ENCODE data around the gene TREM1.

TREM1 gene

GRCh38 chr6:41232667-41233066, 53.8 kb downstream of the TREM1 start:
- H3K36me3 Mint-ChIP-seq = no peaks in the 10 kb centered on the region
- H3K4me3 Mint-ChIP-seq = no peak overlapping the region
- no peak for DNase-seq
- CTCF ChIA-PET = no interaction called here
- H3K9me3 Mint-ChIP-seq = no peaks in the 10 kb centered on the region
- no peak overlapping the region for H3K27ac Mint-ChIP-seq
- H3K4me1 Mint-ChIP-seq = no peaks in the 10 kb centered on the region
- H3K27me3 Mint-ChIP-seq = peaks cover 50% of the 10 kb centered on the region

- H3K4me3 Mint-ChIP-seq = no peak overlapping the region
- DNase-seq = no peak
- H3K9me3 Mint-ChIP-seq = no peaks in the 10 kb centered on the region
- no peaks in the 10 kb centered on the region for H3K4me1 Mint-ChIP-seq
- H3K27ac Mint-ChIP-seq = no peak overlapping the region
- no peaks in the 10 kb centered on the region for H3K36me3 Mint-ChIP-seq
- H3K27me3 Mint-ChIP-seq = peaks cover 47% of the 10 kb centered on the region
- CTCF ChIA-PET = no interaction called here
Observed at GRCh38 chr6:41231246-41231645, 55.2 kb downstream of the TREM1 start.

GRCh38 chr6:41229721-41230120, 56.8 kb downstream of the TREM1 start:
- no peak overlapping the region for H3K4me3 Mint-ChIP-seq
- no peaks in the 10 kb centered on the region for H3K9me3 Mint-ChIP-seq
- no peak for DNase-seq
- H3K27ac Mint-ChIP-seq = no peak overlapping the region
- CTCF ChIA-PET = no interaction called here
- peaks cover 50% of the 10 kb centered on the region for H3K27me3 Mint-ChIP-seq
- no peaks in the 10 kb centered on the region for H3K36me3 Mint-ChIP-seq
- H3K4me1 Mint-ChIP-seq = no peaks in the 10 kb centered on the region

DNA sequence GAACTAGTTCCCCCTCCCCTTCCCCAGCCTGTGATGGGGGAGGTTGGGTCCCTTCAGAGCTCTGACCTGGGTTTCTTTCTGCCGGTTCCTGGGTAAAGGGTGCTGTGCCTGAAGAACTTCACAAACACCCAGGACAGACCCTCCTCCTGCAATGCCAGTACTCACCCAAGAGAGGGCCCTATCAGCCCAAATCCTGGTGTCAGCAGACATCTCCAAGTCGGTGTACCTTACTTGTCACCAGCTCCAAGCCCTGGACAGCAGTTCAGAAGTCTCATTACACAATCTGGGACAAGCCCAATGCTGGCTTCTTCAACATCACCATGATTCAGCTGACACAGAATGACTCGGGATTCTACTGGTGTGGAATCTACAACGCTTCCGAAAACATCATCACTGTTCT, 57.9 kb downstream of the TREM1 start:
- Mint-ChIP-seq H3K36me3 (no peaks in the 10 kb centered on the region), H3K27me3 (peaks cover 61% of the 10 kb centered on the region), H3K4me1 (no peaks in the 10 kb centered on the region), H3K27ac (no peak overlapping the region), H3K9me3 (no peaks in the 10 kb centered on the region), H3K4me3 (no peak overlapping the region)
- no peak for DNase-seq
- CTCF ChIA-PET = no interaction called here

DNA sequence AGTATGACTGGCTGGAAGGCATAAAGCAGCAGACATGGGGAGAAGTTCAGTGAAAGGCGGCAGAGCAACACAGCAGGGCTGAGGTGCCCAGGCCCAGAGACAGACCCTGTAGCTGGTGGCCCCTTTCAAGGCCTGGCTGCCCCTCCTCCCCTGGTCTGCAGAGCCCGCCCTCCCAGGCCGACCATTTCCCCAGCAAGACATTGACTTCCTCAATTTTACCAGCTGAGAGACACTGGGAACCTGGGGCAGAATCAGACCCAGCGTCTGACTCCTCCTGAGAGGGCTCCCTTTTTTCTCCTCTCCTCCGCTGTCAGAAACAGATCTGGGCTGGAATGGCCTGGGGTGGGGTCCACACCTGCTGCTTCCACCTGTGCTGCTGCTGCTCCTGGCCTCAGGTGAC, 58.4 kb downstream of the TREM1 start, which contains the start of gene TREML4:
Gene TREML4, plus strand, starts transcription at position 254 of the 400 bp plus-strand sequence. Its CDS starts 79 bp downstream, at position 333.
- Mint-ChIP-seq H3K4me3 (no peak within 1 kb of the TSS), H3K27ac (no peak within 1 kb of the TSS), H3K36me3 (no peaks in the 10 kb centered on the region), H3K27me3 (peaks cover 61% of the 10 kb centered on the region), H3K9me3 (no peaks in the 10 kb centered on the region), H3K4me1 (no peaks in the 10 kb centered on the region)
- CTCF ChIA-PET = no interaction called here
- no peak for DNase-seq

DNA sequence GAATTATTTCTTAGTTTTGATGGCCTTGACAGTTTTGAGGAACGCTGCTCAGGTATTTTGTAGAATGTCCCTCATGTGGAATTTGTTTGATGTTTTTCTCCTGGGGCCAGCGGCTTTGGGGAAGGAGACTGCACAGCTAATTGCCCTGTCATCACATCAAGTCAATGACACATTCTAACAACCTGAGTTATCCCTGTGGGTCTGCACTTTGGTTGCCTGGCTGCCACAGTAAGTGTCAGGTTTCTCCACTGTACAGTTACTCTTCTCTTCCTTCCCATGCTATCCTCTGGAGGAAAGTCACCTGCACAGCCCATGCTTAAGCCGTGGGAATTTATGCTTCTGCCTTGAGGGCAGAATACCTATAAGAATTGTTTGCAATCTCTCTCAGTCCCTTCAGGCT, 59.7 kb downstream of the TREM1 start:
- Mint-ChIP-seq H3K36me3 (no peaks in the 10 kb centered on the region), H3K9me3 (no peaks in the 10 kb centered on the region), H3K4me1 (no peaks in the 10 kb centered on the region), H3K4me3 (no peak overlapping the region), H3K27ac (no peak overlapping the region), H3K27me3 (peaks cover 67% of the 10 kb centered on the region)
- DNase-seq = no peak
- CTCF ChIA-PET = no interaction called here

GRCh38 chr6:41224800-41225199, 61.7 kb downstream of the TREM1 start:
- H3K9me3 Mint-ChIP-seq = peaks cover 10% of the 10 kb centered on the region
- H3K27me3 Mint-ChIP-seq = peaks cover 58% of the 10 kb centered on the region
- DNase-seq = no peak
- no peaks in the 10 kb centered on the region for H3K36me3 Mint-ChIP-seq
- H3K27ac Mint-ChIP-seq = no peak overlapping the region
- no peak overlapping the region for H3K4me3 Mint-ChIP-seq
- no peaks in the 10 kb centered on the region for H3K4me1 Mint-ChIP-seq
- CTCF ChIA-PET = no interaction called here

All from activated naive CD4-positive, alpha-beta T cell treated with anti-CD3 and anti-CD28 coated beads, Interleukin-2, amount 10 ng/mL, durations not matched to agents 7 days and 5 days (primary cell).